KMS-11 (cell line): ENCODE measurements around the gene PCP4.

Source experiments
- H2AFZ ChIP-seq: fragments of 200-600 bp; sonication (generic); 2 replicates; pipeline ENCODE4 v1.6.1; 2016; ENCODE audit warnings: antibody characterized with exemption, mixed run types, low read depth
- H3K27ac ChIP-seq: fragments of 200-600 bp; sonication (generic); 2 replicates; pipeline ENCODE4 v1.6.1; 2016; ENCODE audit warnings: mild to moderate bottlenecking, mixed run types
- H3K27me3 ChIP-seq: fragments of 200-600 bp; sonication (generic); 2 replicates; pipeline ENCODE4 v1.6.1; 2017; ENCODE audit warnings: mild to moderate bottlenecking, low read depth, mixed run types, moderate library complexity; ENCODE audit not compliant: insufficient read depth
- H3K36me3 ChIP-seq: fragments of 200-600 bp; sonication (generic); 2 replicates; pipeline ENCODE4 v1.6.1; 2017; ENCODE audit warnings: mild to moderate bottlenecking, mixed run types; ENCODE audit not compliant: insufficient read depth
- H3K4me1 ChIP-seq: fragments of 200-600 bp; sonication (generic); 2 replicates; pipeline ENCODE4 v1.6.1; 2016; ENCODE audit warnings: mild to moderate bottlenecking, low read depth, mixed run types; ENCODE audit not compliant: poor library complexity, severe bottlenecking
- H3K4me2 ChIP-seq: fragments of 200-600 bp; sonication (generic); 2 replicates; pipeline ENCODE4 v1.7.0; 2016; ENCODE audit warnings: mild to moderate bottlenecking, mixed run types
- H3K4me3 ChIP-seq: fragments of 200-600 bp; sonication (generic); IDR thresholded peaks from 2 replicates; pipeline ENCODE4 v1.6.1; 2017; ENCODE audit warnings: low read depth, low read length, mixed read lengths; ENCODE audit not compliant: insufficient read depth
- H3K79me2 ChIP-seq: fragments of 200-600 bp; sonication (generic); 2 replicates; pipeline ENCODE4 v1.6.1; 2016; ENCODE audit warnings: low read depth, mixed run types; ENCODE audit not compliant: insufficient read depth
- H3K9ac ChIP-seq: fragments of 200-600 bp; sonication (generic); 2 replicates; pipeline ENCODE4 v1.6.1; 2016; ENCODE audit warnings: mild to moderate bottlenecking, mixed run types
- H4K20me1 ChIP-seq: fragments of 200-600 bp; sonication (generic); 2 replicates; pipeline ENCODE4 v1.6.1; 2016; ENCODE audit warnings: mild to moderate bottlenecking, mixed run types; ENCODE audit not compliant: insufficient read depth
- TF ChIP-seq, protein P1 (sequence below): fragments of 200-600 bp; sonication (generic); conservative IDR thresholded peaks from 2 replicates; pipeline ENCODE4 v1.6.1; 2017; ENCODE audit warnings: low read depth, mild to moderate bottlenecking, antibody characterized with exemption, low read length, moderate library complexity, mixed read lengths

The PCP4 gene

DNA sequence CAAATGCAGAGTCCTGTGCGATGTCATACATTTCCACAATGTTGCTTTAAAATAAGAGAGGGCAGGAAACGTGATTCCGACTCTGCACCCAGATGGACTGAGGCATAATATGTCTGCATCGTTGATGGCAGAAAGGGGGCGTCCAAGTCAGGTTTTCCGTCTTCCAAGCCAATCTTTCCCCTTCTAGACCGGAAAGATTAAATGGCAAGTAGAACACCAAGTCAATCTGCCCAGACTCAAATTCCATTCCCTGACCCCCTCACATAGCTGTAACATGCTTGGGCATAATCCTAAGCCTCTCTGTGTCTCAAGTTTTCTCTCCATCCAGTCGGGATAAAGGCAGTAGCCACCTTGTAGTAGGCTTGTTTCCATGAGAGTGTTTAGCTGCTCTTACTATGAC is 14.4 kb downstream of the PCP4 start:
- Histone ChIP-seq H3K9ac (no peak overlapping the region), H2AFZ (no peak overlapping the region), H3K27ac (no peak overlapping the region), H3K4me1 (peaks cover 33% of the 10 kb centered on the region), H3K36me3 (no peaks in the 10 kb centered on the region), H3K4me3 (peak overlapping the region; percentile 51), H4K20me1 (no peaks in the 10 kb centered on the region), H3K79me2 (no peaks in the 10 kb centered on the region), H3K27me3 (no peaks in the 10 kb centered on the region), H3K4me2 (peak overlapping the region; percentile 95)
- TF ChIP-seq, protein P1, sequence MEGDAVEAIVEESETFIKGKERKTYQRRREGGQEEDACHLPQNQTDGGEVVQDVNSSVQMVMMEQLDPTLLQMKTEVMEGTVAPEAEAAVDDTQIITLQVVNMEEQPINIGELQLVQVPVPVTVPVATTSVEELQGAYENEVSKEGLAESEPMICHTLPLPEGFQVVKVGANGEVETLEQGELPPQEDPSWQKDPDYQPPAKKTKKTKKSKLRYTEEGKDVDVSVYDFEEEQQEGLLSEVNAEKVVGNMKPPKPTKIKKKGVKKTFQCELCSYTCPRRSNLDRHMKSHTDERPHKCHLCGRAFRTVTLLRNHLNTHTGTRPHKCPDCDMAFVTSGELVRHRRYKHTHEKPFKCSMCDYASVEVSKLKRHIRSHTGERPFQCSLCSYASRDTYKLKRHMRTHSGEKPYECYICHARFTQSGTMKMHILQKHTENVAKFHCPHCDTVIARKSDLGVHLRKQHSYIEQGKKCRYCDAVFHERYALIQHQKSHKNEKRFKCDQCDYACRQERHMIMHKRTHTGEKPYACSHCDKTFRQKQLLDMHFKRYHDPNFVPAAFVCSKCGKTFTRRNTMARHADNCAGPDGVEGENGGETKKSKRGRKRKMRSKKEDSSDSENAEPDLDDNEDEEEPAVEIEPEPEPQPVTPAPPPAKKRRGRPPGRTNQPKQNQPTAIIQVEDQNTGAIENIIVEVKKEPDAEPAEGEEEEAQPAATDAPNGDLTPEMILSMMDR = no peak

DNA sequence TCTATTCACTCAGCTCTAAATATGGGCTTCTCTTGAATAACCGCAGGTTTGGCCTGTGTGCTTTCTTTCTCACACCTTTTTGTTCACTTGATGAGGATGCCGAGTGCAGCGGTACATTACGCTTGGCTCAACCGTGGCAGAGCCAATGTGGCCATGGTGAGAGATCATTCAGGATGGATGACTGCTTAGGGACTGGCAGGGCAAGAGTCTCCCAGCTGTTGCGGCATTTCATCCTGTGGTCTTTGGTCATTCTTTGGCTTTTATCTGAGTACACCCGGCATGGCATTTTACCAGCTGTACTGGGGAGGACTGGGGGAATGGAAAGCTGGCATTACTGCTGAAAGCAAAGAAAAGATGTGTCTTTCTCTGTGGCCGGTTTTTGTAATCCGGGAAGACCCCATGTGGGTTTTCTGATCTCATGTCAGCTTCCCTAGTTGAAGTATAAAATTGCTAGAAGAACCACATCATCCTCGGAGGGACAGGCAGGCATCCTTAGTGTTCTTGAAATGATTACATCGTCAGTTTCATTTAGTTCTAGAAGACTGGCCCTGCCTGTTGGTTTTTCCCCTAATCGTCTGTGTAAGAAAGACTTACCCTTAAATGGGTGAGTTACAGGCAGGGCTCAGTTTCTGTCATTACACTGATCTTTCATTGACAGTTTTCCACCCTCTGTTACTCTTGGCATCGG is 15.1 kb downstream of the PCP4 start:
- no peaks in the 10 kb centered on the region for H3K36me3 ChIP-seq
- peak overlapping the region; percentile 16; the same call in 1 of the 2 replicates for H3K9ac ChIP-seq
- peak overlapping the region; percentile 51 for H3K4me3 ChIP-seq
- no peaks in the 10 kb centered on the region for H4K20me1 ChIP-seq
- no peaks in the 10 kb centered on the region for H3K27me3 ChIP-seq
- no peaks in the 10 kb centered on the region for H3K79me2 ChIP-seq
- peak overlapping the region; percentile 95 for H3K4me2 ChIP-seq
- H3K4me1 ChIP-seq = peaks cover 33% of the 10 kb centered on the region
- peak overlapping the region; percentile 24; the same call in 1 of the 2 replicates for H2AFZ ChIP-seq
- H3K27ac ChIP-seq = peak overlapping the region; percentile 47; the same call in 1 of the 2 replicates
- TF ChIP-seq, protein P1 = no peak

DNA sequence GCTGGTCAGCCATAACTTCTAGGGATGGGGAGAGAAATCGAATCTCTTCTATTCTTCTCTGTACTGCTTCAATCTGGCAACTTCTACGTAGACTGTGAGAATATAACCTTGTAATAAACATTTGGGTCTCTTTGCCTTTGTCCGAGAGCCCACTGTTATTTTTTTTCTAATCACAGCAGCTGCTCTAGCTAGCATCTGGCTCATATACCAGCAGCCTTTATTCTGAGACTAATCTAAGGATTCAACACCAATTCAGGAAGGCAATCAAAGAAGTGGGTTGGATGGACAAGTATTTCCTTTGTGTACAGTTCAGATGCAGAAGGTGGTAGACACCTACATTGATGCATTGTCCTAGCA is 15.6 kb downstream of the PCP4 start:
- Histone ChIP-seq H3K4me3 (peak overlapping the region; percentile 31), H3K9ac (peak overlapping the region; percentile 16; the same call in 1 of the 2 replicates), H3K4me2 (peak overlapping the region; percentile 95), H4K20me1 (no peaks in the 10 kb centered on the region), H3K27ac (peak overlapping the region; percentile 47; the same call in 1 of the 2 replicates), H3K27me3 (no peaks in the 10 kb centered on the region), H3K4me1 (peaks cover 33% of the 10 kb centered on the region), H3K79me2 (no peaks in the 10 kb centered on the region), H2AFZ (peak overlapping the region; percentile 24; the same call in 1 of the 2 replicates), H3K36me3 (no peaks in the 10 kb centered on the region)
- TF ChIP-seq, protein P1 = no peak

DNA sequence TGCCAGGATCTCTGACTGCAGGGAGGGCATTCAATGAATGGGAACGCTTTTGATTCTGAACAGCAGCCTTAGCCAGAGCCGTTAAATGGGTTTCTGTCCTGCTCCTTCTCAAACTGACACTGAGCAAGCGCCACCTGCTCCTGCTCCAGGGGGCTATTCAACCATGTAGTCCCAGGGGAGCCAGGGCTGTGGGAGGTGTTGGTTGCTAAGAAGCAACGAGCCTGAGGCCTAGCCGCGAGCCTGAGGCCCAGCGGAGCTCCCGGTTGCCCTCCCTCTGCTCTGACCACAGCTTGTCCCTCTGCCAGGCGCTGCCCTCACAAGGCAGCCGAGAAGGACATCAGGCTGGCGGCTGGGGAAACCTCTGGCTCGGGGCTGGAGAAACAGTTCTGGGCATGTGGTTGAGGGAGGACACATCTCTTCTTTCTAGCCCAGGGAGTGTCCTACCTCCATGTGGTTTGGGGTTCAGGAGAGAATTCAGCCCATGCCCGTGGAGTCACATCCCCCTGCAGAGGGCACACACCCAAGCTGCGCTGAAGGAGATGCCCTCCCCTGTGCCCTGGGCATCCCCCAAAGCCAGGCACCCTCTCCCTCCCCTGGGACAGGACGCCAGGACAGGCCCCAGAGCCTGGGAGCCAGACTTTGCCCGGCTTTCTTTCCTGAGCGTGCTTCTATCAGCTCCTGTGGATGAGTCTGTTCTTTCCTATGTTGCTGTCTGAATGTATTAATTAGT is 18.0 kb downstream of the PCP4 start:
- H3K4me2 ChIP-seq = no peak overlapping the region
- no peaks in the 10 kb centered on the region for H3K27me3 ChIP-seq
- H3K4me1 ChIP-seq = peaks cover 33% of the 10 kb centered on the region
- H4K20me1 ChIP-seq = no peaks in the 10 kb centered on the region
- H3K36me3 ChIP-seq = no peaks in the 10 kb centered on the region
- H3K27ac ChIP-seq = no peak overlapping the region
- H3K4me3 ChIP-seq = no peak overlapping the region
- no peaks in the 10 kb centered on the region for H3K79me2 ChIP-seq
- TF ChIP-seq, protein P1 = no peak
- no peak overlapping the region for H2AFZ ChIP-seq
- no peak overlapping the region for H3K9ac ChIP-seq
